Uterus (tissue), 2 donors: ENCODE results near the gene FGD2.

Experiments used
- CTCF ChIP-seq, 4 experiments: fragments of 200-600 bp in 2 of 4; fragments of 450-650 bp in 2 of 4; sonication (generic) in 2 of 4; IDR thresholded peaks; one replicate each; pipeline ENCODE4 v1.5.1; 2016 to 2019; ENCODE audit warnings: antibody characterized with exemption in 4 of 4, mild to moderate bottlenecking in 2 of 4, moderate library complexity in 1 of 4
- POLR2A ChIP-seq, 2 donors: fragments of 450-650 bp; IDR thresholded peaks; one replicate each; pipeline ENCODE4 v1.6.1; 2016; ENCODE audit warnings: antibody characterized with exemption in 2 of 2, mild to moderate bottlenecking in 1 of 2, moderate library complexity in 1 of 2

GRCh38 chr6:36956446-36956820, 49.0 kb upstream of the FGD2 start:
- TF ChIP-seq CTCF (IDR thresholded peaks at IDR 0.05) (no peak), POLR2A (IDR thresholded peaks at IDR 0.05) (no peak)
